KMS-11 (cell line): ENCODE measurements around the gene USP10.

Experiments used
- H2AFZ ChIP-seq: fragments of 200-600 bp; sonication (generic); 2 replicates; pipeline ENCODE4 v1.6.1; 2016; ENCODE audit warnings: antibody characterized with exemption, mixed run types, low read depth
- H3K27ac ChIP-seq: fragments of 200-600 bp; sonication (generic); 2 replicates; pipeline ENCODE4 v1.6.1; 2016; ENCODE audit warnings: mild to moderate bottlenecking, mixed run types
- H3K27me3 ChIP-seq: fragments of 200-600 bp; sonication (generic); 2 replicates; pipeline ENCODE4 v1.6.1; 2017; ENCODE audit warnings: mild to moderate bottlenecking, low read depth, mixed run types, moderate library complexity; ENCODE audit not compliant: insufficient read depth
- H3K36me3 ChIP-seq: fragments of 200-600 bp; sonication (generic); 2 replicates; pipeline ENCODE4 v1.6.1; 2017; ENCODE audit warnings: mild to moderate bottlenecking, mixed run types; ENCODE audit not compliant: insufficient read depth
- H3K4me1 ChIP-seq: fragments of 200-600 bp; sonication (generic); 2 replicates; pipeline ENCODE4 v1.6.1; 2016; ENCODE audit warnings: mild to moderate bottlenecking, low read depth, mixed run types; ENCODE audit not compliant: poor library complexity, severe bottlenecking
- H3K4me2 ChIP-seq: fragments of 200-600 bp; sonication (generic); 2 replicates; pipeline ENCODE4 v1.7.0; 2016; ENCODE audit warnings: mild to moderate bottlenecking, mixed run types
- H3K4me3 ChIP-seq: fragments of 200-600 bp; sonication (generic); IDR thresholded peaks from 2 replicates; pipeline ENCODE4 v1.6.1; 2017; ENCODE audit warnings: low read depth, low read length, mixed read lengths; ENCODE audit not compliant: insufficient read depth
- H3K79me2 ChIP-seq: fragments of 200-600 bp; sonication (generic); 2 replicates; pipeline ENCODE4 v1.6.1; 2016; ENCODE audit warnings: low read depth, mixed run types; ENCODE audit not compliant: insufficient read depth
- H3K9ac ChIP-seq: fragments of 200-600 bp; sonication (generic); 2 replicates; pipeline ENCODE4 v1.6.1; 2016; ENCODE audit warnings: mild to moderate bottlenecking, mixed run types
- H4K20me1 ChIP-seq: fragments of 200-600 bp; sonication (generic); 2 replicates; pipeline ENCODE4 v1.6.1; 2016; ENCODE audit warnings: mild to moderate bottlenecking, mixed run types; ENCODE audit not compliant: insufficient read depth
- CTCF ChIP-seq: fragments of 200-600 bp; sonication (generic); conservative IDR thresholded peaks from 2 replicates; pipeline ENCODE4 v1.6.1; 2017; ENCODE audit warnings: low read depth, mild to moderate bottlenecking, antibody characterized with exemption, low read length, moderate library complexity, mixed read lengths

The USP10 gene

GRCh38 chr16:84778720-84779119, 78.9 kb downstream of the USP10 start:
- Histone ChIP-seq H3K4me3 (no peak overlapping the region), H2AFZ (no peak overlapping the region), H3K9ac (no peak overlapping the region), H4K20me1 (no peaks in the 10 kb centered on the region), H3K79me2 (no peaks in the 10 kb centered on the region), H3K4me1 (no peaks in the 10 kb centered on the region), H3K27ac (no peak overlapping the region), H3K27me3 (no peaks in the 10 kb centered on the region), H3K4me2 (no peak overlapping the region), H3K36me3 (no peaks in the 10 kb centered on the region; the same call in 1 of the 2 replicates)
- TF ChIP-seq CTCF: no peak

GRCh38 chr16:84780063-84780462, 80.3 kb downstream of the USP10 start:
- Histone ChIP-seq H3K4me2 (no peak overlapping the region), H3K27me3 (no peaks in the 10 kb centered on the region), H3K36me3 (no peaks in the 10 kb centered on the region; the same call in 1 of the 2 replicates)

GRCh38 chr16:84780544-84781376, 81.0 kb downstream of the USP10 start:
- no peak for TF ChIP-seq CTCF
- no peak overlapping the region for H3K4me3 ChIP-seq
- no peak overlapping the region for H3K9ac ChIP-seq
- H3K4me2 ChIP-seq: no peak overlapping the region
- H3K79me2 ChIP-seq: no peaks in the 10 kb centered on the region
- no peaks in the 10 kb centered on the region for H3K4me1 ChIP-seq
- no peaks in the 10 kb centered on the region for H4K20me1 ChIP-seq
- H2AFZ ChIP-seq: no peak overlapping the region
- H3K27ac ChIP-seq: no peak overlapping the region
- no peaks in the 10 kb centered on the region for H3K27me3 ChIP-seq
- no peaks in the 10 kb centered on the region; the same call in 1 of the 2 replicates for H3K36me3 ChIP-seq

More at GRCh38 chr16:84780063-84780462, 80.3 kb downstream of the USP10 start:
- Histone ChIP-seq H3K79me2 (no peaks in the 10 kb centered on the region), H3K4me1 (no peaks in the 10 kb centered on the region), H3K4me3 (no peak overlapping the region), H3K27ac (no peak overlapping the region), H2AFZ (no peak overlapping the region), H3K9ac (no peak overlapping the region), H4K20me1 (no peaks in the 10 kb centered on the region)
- no peak for TF ChIP-seq CTCF

- no peaks in the 10 kb centered on the region for H4K20me1 ChIP-seq
- no peak overlapping the region for H3K9ac ChIP-seq
- H3K4me1 ChIP-seq: no peaks in the 10 kb centered on the region
- no peak overlapping the region for H3K27ac ChIP-seq
- H3K79me2 ChIP-seq: no peaks in the 10 kb centered on the region
- H3K36me3 ChIP-seq: no peaks in the 10 kb centered on the region
- H3K4me3 ChIP-seq: no peak overlapping the region
- no peak for TF ChIP-seq CTCF
- no peak overlapping the region for H2AFZ ChIP-seq
- no peaks in the 10 kb centered on the region for H3K27me3 ChIP-seq
- no peak overlapping the region for H3K4me2 ChIP-seq
Observed at GRCh38 chr16:84782846-84783245, 83.0 kb downstream of the USP10 start.
